Measurements from ENCODE around the gene USF3. TPM values are rescaled to one million over a fixed set of nuclear protein-coding genes. Genes with fewer than 3 reads are reported as not detected.

USF3 gene
- total and polyA plus RNA-seq, 2 of the 13 experiments (the other 11 are each of a cell fraction or from before 2014, with no cell fraction given): 6.3 to 15.2 TPM

GRCh38 chr3:113696658-113697499 lies 437 bp upstream of the USF3 start (continued):
- TF ChIP-seq ZNF142 (CRISPR knock-in tag; IDR thresholded peaks at IDR 0.05) (0 out of 2 replicates have a peak, but pooled peaks have one; percentile 35), PRPF4 (IDR thresholded peaks at IDR 0.05; ENCODE audit: low read depth, low read length, poor library complexity, severe bottlenecking) (no peak), SMAD3 (CRISPR knock-in tag; IDR thresholded peaks at IDR 0.05) (no peak), ZNF570 (CRISPR knock-in tag; IDR thresholded peaks at IDR 0.05; ENCODE audit: borderline replicate concordance) (no peak), PCBP1 (IDR thresholded peaks at IDR 0.05; ENCODE audit: borderline replicate concordance, low read depth, low read length) (no peak), ZBTB1 (CRISPR knock-in tag; IDR thresholded peaks at IDR 0.05; ENCODE audit: borderline replicate concordance) (no peak), E2F1 (CRISPR knock-in tag; IDR thresholded peaks at IDR 0.05) (peak; percentile 71), MYC (CRISPR knock-in tag; IDR thresholded peaks at IDR 0.05; ENCODE audit: borderline replicate concordance) (no peak; the same call in 1 of the 2 replicates), ARID4A (CRISPR knock-in tag; IDR thresholded peaks at IDR 0.05; ENCODE audit: borderline replicate concordance) (peak; percentile 52), REPIN1 (CRISPR knock-in tag; IDR thresholded peaks at IDR 0.05; ENCODE audit: borderline replicate concordance, low read depth) (no peak), RARA (CRISPR knock-in tag; IDR thresholded peaks at IDR 0.05) (0 out of 2 replicates have a peak, but pooled peaks have one; percentile 4), MTF1 (CRISPR knock-in tag; IDR thresholded peaks at IDR 0.05) (no peak), HDAC2 (CRISPR knock-in tag; IDR thresholded peaks at IDR 0.05) (peak; percentile 9; the same call in 1 of the 2 replicates), STAG1 (CRISPR knock-in tag; IDR thresholded peaks at IDR 0.05) (no peak), NR2C2 (CRISPR knock-in tag; IDR thresholded peaks at IDR 0.05; ENCODE audit: borderline replicate concordance) (peak; percentile 38; the same call in 1 of the 2 replicates), IRF2 (CRISPR knock-in tag; IDR thresholded peaks at IDR 0.05) (peak; percentile 26; the same call in 1 of the 2 replicates), SMC3 (IDR thresholded peaks at IDR 0.05; ENCODE audit: low read length) (no peak), RXRB (CRISPR knock-in tag; IDR thresholded peaks at IDR 0.05; ENCODE audit: borderline replicate concordance) (0 out of 2 replicates have a peak, but pooled peaks have one; percentile 4)
